Lower leg skin (tissue), 3 donors: ENCODE measurements around the gene PTPRN.

ENCODE experiments used
- POLR2A ChIP-seq, 2 donors: fragments of 450-650 bp; IDR thresholded peaks; one replicate each; pipeline ENCODE4 v1.6.1; 2016 to 2017; ENCODE audit warnings: antibody characterized with exemption in 2 of 2, mild to moderate bottlenecking in 1 of 2, moderate library complexity in 1 of 2
- TF ChIP-seq, protein P1 (sequence below), 3 donors: fragments of 450-650 bp; IDR thresholded peaks; one replicate each; pipeline ENCODE4 v1.5.1; 2016; ENCODE audit warnings: antibody characterized with exemption in 3 of 3, mild to moderate bottlenecking in 3 of 3, moderate library complexity in 2 of 3

- TF ChIP-seq, protein P1, sequence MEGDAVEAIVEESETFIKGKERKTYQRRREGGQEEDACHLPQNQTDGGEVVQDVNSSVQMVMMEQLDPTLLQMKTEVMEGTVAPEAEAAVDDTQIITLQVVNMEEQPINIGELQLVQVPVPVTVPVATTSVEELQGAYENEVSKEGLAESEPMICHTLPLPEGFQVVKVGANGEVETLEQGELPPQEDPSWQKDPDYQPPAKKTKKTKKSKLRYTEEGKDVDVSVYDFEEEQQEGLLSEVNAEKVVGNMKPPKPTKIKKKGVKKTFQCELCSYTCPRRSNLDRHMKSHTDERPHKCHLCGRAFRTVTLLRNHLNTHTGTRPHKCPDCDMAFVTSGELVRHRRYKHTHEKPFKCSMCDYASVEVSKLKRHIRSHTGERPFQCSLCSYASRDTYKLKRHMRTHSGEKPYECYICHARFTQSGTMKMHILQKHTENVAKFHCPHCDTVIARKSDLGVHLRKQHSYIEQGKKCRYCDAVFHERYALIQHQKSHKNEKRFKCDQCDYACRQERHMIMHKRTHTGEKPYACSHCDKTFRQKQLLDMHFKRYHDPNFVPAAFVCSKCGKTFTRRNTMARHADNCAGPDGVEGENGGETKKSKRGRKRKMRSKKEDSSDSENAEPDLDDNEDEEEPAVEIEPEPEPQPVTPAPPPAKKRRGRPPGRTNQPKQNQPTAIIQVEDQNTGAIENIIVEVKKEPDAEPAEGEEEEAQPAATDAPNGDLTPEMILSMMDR (IDR thresholded peaks at IDR 0.05), result peak in 2 of 3 donors; percentile 25 to 95
- TF ChIP-seq POLR2A (IDR thresholded peaks at IDR 0.05), result no peak
These were observed 14.5 kb downstream of the PTPRN start for GRCh38 chr2:219294356-219295351.
